Hepatocyte (in vitro differentiated cells): ENCODE data around the gene MARK2. TPM values are rescaled to one million over a fixed set of nuclear protein-coding genes. Genes with fewer than 3 reads are reported as not detected.

Source experiments
- DNase-seq: peaks from one replicate; pipeline ENCODE4 v3.0.0-alpha.2; 2016; ENCODE audit warnings: low spot score
- H2AFZ ChIP-seq: fragments of 200-600 bp; sonication (generic); 2 replicates; pipeline ENCODE4 v1.6.0; 2016; ENCODE audit warnings: antibody characterized with exemption, mild to moderate bottlenecking
- H3K27ac ChIP-seq: fragments of 200-600 bp; sonication (generic); 2 replicates; pipeline ENCODE4 v1.5.1; 2016; ENCODE audit warnings: mild to moderate bottlenecking
- H3K27me3 ChIP-seq: fragments of 200-600 bp; sonication (generic); 2 replicates; pipeline ENCODE4 v1.6.1; 2016
- H3K36me3 ChIP-seq: fragments of 200-600 bp; sonication (generic); replicated peaks from 2 replicates; pipeline ENCODE4 v1.5.1; 2016; ENCODE audit warnings: low read depth; ENCODE audit not compliant: insufficient read depth
- H3K4me1 ChIP-seq: fragments of 200-600 bp; sonication (generic); 2 replicates; pipeline ENCODE4 v1.5.1; 2016; ENCODE audit warnings: mild to moderate bottlenecking, moderate library complexity; ENCODE audit not compliant: insufficient read depth
- H3K4me2 ChIP-seq: fragments of 200-600 bp; sonication (generic); 2 replicates; pipeline ENCODE4 v1.6.0; 2016
- H3K4me3 ChIP-seq: fragments of 200-600 bp; sonication (generic); 2 replicates; pipeline ENCODE4 v1.5.1; 2016; ENCODE audit warnings: mild to moderate bottlenecking
- H3K79me2 ChIP-seq: fragments of 200-600 bp; sonication (generic); 2 replicates; pipeline ENCODE4 v1.6.0; 2017; ENCODE audit warnings: mild to moderate bottlenecking
- H3K9me2 ChIP-seq: fragments of 200-600 bp; sonication (generic); replicated peaks from 2 replicates; pipeline ENCODE4 v1.6.0; 2017; ENCODE audit warnings: mild to moderate bottlenecking; ENCODE audit not compliant: insufficient read depth
- H3K9me3 ChIP-seq: fragments of 200-600 bp; sonication (generic); 2 replicates; pipeline ENCODE4 v1.5.1; 2016; ENCODE audit warnings: low read depth, mild to moderate bottlenecking
- H4K20me1 ChIP-seq: fragments of 200-600 bp; sonication (generic); 2 replicates; pipeline ENCODE4 v1.6.0; 2016; ENCODE audit warnings: mild to moderate bottlenecking; ENCODE audit not compliant: insufficient read depth, poor library complexity, severe bottlenecking
- EZH2 ChIP-seq: fragments of 200-600 bp; sonication (generic); IDR thresholded peaks from 2 replicates; pipeline ENCODE4 v1.6.1; 2016; ENCODE audit warnings: antibody characterized with exemption, mild to moderate bottlenecking, borderline replicate concordance
- EZH2phosphoT487 ChIP-seq: fragments of 200-600 bp; sonication (generic); IDR thresholded peaks from one replicate; pipeline ENCODE4 v1.6.1; 2018; ENCODE audit warnings: antibody characterized with exemption, mild to moderate bottlenecking, low read depth, moderate library complexity; ENCODE audit not compliant: unreplicated experiment, severe bottlenecking
- WGBS: methylation state at CpG from one replicate; pipeline ENCODE4 v1.1.6; 2016; ENCODE audit warnings: low lambda C conversion rate; ENCODE audit errors: missing lambda C conversion rate; 5-methylcytosine and 5-hydroxymethylcytosine counted together
- polyA plus RNA-seq: library from polyadenylated mRNA; unstranded; fragments of >200 nt; fragmentation: Nextera tagmentation; extraction: Ambion mirVana; gene quantifications from 2 replicates; pipeline ENCODE4 v1.2.1, GENCODE V29; 2016
- total RNA-seq: library from RNA; depleted of rRNA; stranded (reverse); fragments of >200 nt; gene quantifications from 2 replicates; pipeline ENCODE4 v1.2.3, GENCODE V29; 2014
- TF ChIP-seq, protein P1 (sequence below): fragments of 200-600 bp; sonication (generic); IDR thresholded peaks from 2 replicates; pipeline ENCODE4 v1.5.1; 2016; ENCODE audit warnings: antibody characterized with exemption, mild to moderate bottlenecking; ENCODE audit not compliant: poor library complexity

Gene MARK2
- total and polyA plus RNA-seq, 2 experiments from 2014 or later = 22.4 to 48.2 TPM

DNA sequence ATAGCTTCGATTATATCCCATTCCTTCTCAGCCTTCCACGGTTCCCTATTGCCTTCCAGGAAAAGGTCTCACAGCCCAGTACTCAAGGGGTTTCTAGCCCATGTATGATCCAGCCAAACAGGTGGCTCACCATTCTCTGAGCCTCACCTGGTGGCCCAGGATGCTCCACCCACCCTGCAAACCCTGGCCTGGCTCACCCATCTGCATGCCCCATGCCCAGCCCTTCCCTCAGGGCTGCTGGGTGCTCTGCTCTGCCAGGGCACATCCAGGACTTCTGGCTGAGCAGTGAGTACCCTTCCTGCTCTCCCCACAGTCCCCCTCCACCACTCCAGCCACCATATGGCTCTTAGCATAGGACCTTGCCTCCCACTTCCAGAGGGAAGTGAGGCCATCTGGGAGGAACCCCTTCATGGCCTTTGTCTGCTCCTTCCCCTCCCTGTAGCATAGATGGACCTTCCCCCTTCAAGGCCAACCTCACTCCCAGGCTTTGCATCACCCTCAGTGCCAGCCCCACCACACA, 83.8 kb downstream of the MARK2 start:
- Histone ChIP-seq H3K36me3 (no peaks in the 10 kb centered on the region), H3K9me3 (no peaks in the 10 kb centered on the region), H3K9me2 (no peaks in the 10 kb centered on the region), H3K4me3 (no peak overlapping the region), H2AFZ (no peak overlapping the region), H3K27ac (no peak overlapping the region), H3K4me1 (peaks cover 33% of the 10 kb centered on the region), H3K4me2 (no peak overlapping the region), H4K20me1 (no peaks in the 10 kb centered on the region), H3K27me3 (no peaks in the 10 kb centered on the region), H3K79me2 (no peaks in the 10 kb centered on the region)
- WGBS = 86% methylated on average over 2 of the region's 2 CpGs
- no peak for DNase-seq
- no peak for TF ChIP-seq EZH2phosphoT487
- TF ChIP-seq EZH2 = no peak
- TF ChIP-seq, protein P1, sequence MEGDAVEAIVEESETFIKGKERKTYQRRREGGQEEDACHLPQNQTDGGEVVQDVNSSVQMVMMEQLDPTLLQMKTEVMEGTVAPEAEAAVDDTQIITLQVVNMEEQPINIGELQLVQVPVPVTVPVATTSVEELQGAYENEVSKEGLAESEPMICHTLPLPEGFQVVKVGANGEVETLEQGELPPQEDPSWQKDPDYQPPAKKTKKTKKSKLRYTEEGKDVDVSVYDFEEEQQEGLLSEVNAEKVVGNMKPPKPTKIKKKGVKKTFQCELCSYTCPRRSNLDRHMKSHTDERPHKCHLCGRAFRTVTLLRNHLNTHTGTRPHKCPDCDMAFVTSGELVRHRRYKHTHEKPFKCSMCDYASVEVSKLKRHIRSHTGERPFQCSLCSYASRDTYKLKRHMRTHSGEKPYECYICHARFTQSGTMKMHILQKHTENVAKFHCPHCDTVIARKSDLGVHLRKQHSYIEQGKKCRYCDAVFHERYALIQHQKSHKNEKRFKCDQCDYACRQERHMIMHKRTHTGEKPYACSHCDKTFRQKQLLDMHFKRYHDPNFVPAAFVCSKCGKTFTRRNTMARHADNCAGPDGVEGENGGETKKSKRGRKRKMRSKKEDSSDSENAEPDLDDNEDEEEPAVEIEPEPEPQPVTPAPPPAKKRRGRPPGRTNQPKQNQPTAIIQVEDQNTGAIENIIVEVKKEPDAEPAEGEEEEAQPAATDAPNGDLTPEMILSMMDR = no peak

- no peaks in the 10 kb centered on the region for H4K20me1 ChIP-seq
- no peaks in the 10 kb centered on the region for H3K36me3 ChIP-seq
- no peak overlapping the region for H3K4me2 ChIP-seq
- H3K27ac ChIP-seq = no peak overlapping the region
- H3K9me2 ChIP-seq = no peaks in the 10 kb centered on the region
- no peak overlapping the region for H2AFZ ChIP-seq
- peaks cover 27% of the 10 kb centered on the region for H3K4me1 ChIP-seq
- TF ChIP-seq EZH2phosphoT487 = no peak
- TF ChIP-seq, protein P1 = no peak
- TF ChIP-seq EZH2 = no peak
- no peaks in the 10 kb centered on the region for H3K9me3 ChIP-seq
- no peak for DNase-seq
- 78% methylated on average over 4 of the region's 4 CpGs for WGBS
- no peak overlapping the region for H3K4me3 ChIP-seq
- H3K79me2 ChIP-seq = no peaks in the 10 kb centered on the region
- no peaks in the 10 kb centered on the region for H3K27me3 ChIP-seq
Measured at GRCh38 chr11:63923319-63923718, 84.4 kb downstream of the MARK2 start.

DNA sequence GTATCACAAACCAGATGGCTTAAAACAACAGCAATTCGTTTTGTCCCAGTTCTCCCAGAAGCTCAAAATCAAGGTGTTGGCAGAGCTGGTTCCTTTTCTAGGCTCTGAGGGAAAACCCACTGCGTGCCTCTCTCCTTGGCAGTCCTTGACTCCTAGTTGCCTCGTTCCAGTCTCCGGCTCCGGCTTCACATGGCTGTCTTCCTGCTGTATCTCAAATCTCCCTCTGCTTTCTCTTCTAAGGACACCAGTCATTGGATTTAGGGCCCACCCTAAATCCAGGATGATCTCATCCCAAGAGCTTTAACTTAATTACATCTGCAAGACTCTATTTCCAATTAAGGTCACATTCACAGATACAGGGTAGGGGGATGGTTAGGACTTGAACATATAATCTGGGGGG, 90.7 kb downstream of the MARK2 start:
- Histone ChIP-seq H4K20me1 (no peaks in the 10 kb centered on the region), H3K4me3 (no peak overlapping the region), H3K9me2 (no peaks in the 10 kb centered on the region), H3K9me3 (no peaks in the 10 kb centered on the region), H3K36me3 (no peaks in the 10 kb centered on the region), H3K4me2 (no peak overlapping the region), H3K27ac (no peak overlapping the region), H3K27me3 (no peaks in the 10 kb centered on the region), H2AFZ (no peak overlapping the region), H3K4me1 (no peaks in the 10 kb centered on the region), H3K79me2 (no peaks in the 10 kb centered on the region)
- no peak for DNase-seq
- 93% methylated on average over 5 of the region's 5 CpGs for WGBS
- no peak for TF ChIP-seq EZH2
- TF ChIP-seq, protein P1 = no peak
- no peak for TF ChIP-seq EZH2phosphoT487
